HL-60 (cell line): Measurements from ENCODE around the gene LRP5.

ENCODE experiments used
- DNase-seq, 2 experiments: peaks; one replicate each; pipeline ENCODE4 v3.0.0-alpha.2; 2010 to 2020; ENCODE audit warnings: low read depth in 1 of 2, low spot score in 1 of 2
- H3K27ac ChIP-seq: fragments of 250-450 bp; sonication (Bioruptor Pico); replicated peaks from 2 replicates; pipeline ENCODE4 v1.5.1; 2020; ENCODE audit warnings: mild to moderate bottlenecking, moderate library complexity
- H3K27me3 ChIP-seq: fragments of 250-450 bp; sonication (Bioruptor Pico); 2 replicates; pipeline ENCODE4 v1.5.1; 2021; ENCODE audit warnings: mild to moderate bottlenecking, moderate library complexity; ENCODE audit not compliant: insufficient read depth, poor library complexity, severe bottlenecking
- H3K4me3 ChIP-seq: replicated peaks from 2 replicates; pipeline ENCODE4 v1.5.1; 2011; ENCODE audit warnings: mild to moderate bottlenecking, control low read depth, low read length; ENCODE audit not compliant: insufficient read depth
- GABPA ChIP-seq: IDR thresholded peaks from 2 replicates; pipeline ENCODE4 v1.6.1; 2012; ENCODE audit warnings: low read depth
- POLR2AphosphoS5 ChIP-seq: IDR thresholded peaks from 2 replicates; pipeline ENCODE4 v1.6.1; 2012; ENCODE audit warnings: low read depth
- SPI1 ChIP-seq: IDR thresholded peaks from 2 replicates; pipeline ENCODE4 v1.6.1; 2012; ENCODE audit warnings: low read depth, mild to moderate bottlenecking, borderline replicate concordance
- TF ChIP-seq, protein P1 (sequence below): IDR thresholded peaks from one replicate; pipeline ENCODE4 v1.5.1; 2011; ENCODE audit warnings: low read length, control low read depth, inconsistent platforms; ENCODE audit not compliant: insufficient read depth
- TF ChIP-seq, protein P2 (sequence below): IDR thresholded peaks from 2 replicates; pipeline ENCODE4 v1.6.1; 2012; ENCODE audit warnings: low read depth; ENCODE audit not compliant: insufficient replicate concordance

Gene LRP5

DNA sequence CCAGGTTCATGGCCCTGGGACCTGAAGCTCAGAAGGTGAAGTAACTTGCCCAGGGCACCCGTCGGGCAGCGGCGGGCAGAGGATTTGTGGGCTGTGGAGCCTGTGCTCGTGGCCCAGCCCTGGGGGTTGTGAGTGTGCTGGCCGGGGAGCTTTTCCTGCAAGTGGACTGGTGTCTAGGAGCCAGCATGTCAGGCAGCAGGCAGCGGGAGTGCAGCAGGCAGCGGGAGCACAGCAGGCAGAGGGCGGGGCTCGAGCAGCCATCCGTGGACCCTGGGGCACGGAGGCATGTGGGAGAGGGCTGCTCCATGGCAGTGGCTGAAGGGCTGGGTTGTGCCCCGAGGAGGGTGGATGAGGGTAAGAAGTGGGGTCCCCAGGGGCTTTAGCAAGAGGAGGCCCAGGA, 75.4 kb downstream of the LRP5 start:
- no peak overlapping the region for H3K4me3 ChIP-seq
- no peaks in the 10 kb centered on the region for H3K27me3 ChIP-seq
- TF ChIP-seq, protein P1, sequence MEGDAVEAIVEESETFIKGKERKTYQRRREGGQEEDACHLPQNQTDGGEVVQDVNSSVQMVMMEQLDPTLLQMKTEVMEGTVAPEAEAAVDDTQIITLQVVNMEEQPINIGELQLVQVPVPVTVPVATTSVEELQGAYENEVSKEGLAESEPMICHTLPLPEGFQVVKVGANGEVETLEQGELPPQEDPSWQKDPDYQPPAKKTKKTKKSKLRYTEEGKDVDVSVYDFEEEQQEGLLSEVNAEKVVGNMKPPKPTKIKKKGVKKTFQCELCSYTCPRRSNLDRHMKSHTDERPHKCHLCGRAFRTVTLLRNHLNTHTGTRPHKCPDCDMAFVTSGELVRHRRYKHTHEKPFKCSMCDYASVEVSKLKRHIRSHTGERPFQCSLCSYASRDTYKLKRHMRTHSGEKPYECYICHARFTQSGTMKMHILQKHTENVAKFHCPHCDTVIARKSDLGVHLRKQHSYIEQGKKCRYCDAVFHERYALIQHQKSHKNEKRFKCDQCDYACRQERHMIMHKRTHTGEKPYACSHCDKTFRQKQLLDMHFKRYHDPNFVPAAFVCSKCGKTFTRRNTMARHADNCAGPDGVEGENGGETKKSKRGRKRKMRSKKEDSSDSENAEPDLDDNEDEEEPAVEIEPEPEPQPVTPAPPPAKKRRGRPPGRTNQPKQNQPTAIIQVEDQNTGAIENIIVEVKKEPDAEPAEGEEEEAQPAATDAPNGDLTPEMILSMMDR, result no peak
- no peak for TF ChIP-seq POLR2AphosphoS5
- TF ChIP-seq, protein P2, sequence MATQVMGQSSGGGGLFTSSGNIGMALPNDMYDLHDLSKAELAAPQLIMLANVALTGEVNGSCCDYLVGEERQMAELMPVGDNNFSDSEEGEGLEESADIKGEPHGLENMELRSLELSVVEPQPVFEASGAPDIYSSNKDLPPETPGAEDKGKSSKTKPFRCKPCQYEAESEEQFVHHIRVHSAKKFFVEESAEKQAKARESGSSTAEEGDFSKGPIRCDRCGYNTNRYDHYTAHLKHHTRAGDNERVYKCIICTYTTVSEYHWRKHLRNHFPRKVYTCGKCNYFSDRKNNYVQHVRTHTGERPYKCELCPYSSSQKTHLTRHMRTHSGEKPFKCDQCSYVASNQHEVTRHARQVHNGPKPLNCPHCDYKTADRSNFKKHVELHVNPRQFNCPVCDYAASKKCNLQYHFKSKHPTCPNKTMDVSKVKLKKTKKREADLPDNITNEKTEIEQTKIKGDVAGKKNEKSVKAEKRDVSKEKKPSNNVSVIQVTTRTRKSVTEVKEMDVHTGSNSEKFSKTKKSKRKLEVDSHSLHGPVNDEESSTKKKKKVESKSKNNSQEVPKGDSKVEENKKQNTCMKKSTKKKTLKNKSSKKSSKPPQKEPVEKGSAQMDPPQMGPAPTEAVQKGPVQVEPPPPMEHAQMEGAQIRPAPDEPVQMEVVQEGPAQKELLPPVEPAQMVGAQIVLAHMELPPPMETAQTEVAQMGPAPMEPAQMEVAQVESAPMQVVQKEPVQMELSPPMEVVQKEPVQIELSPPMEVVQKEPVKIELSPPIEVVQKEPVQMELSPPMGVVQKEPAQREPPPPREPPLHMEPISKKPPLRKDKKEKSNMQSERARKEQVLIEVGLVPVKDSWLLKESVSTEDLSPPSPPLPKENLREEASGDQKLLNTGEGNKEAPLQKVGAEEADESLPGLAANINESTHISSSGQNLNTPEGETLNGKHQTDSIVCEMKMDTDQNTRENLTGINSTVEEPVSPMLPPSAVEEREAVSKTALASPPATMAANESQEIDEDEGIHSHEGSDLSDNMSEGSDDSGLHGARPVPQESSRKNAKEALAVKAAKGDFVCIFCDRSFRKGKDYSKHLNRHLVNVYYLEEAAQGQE, result no peak
- H3K27ac ChIP-seq, result no peak overlapping the region
- DNase-seq, result no peak

DNA sequence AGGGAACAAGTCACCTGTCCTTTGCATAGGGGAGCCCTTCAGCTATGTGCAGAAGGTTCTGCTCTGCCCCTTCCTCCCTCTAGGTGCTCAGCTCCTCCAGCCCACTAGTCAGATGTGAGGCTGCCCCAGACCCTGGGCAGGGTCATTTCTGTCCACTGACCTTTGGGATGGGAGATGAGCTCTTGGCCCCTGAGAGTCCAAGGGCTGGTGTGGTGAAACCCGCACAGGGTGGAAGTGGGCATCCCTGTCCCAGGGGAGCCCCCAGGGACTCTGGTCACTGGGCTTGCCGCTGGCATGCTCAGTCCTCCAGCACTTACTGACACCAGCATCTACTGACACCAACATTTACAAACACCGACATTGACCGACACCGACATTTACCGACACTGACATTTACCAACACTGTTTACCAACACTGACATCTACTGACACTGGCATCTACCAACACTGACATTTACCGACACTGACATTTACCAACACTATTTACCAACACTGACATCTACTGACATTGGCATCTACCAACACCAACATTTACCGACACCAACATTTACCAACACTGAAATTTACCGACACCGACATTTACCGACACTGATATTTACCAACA, 76.3 kb downstream of the LRP5 start:
- H3K4me3 ChIP-seq, result no peak overlapping the region
- no peak overlapping the region for H3K27ac ChIP-seq
- no peak for DNase-seq
- no peaks in the 10 kb centered on the region for H3K27me3 ChIP-seq
- TF ChIP-seq, protein P1, result no peak
- TF ChIP-seq GABPA, result no peak
- TF ChIP-seq SPI1, result no peak

DNA sequence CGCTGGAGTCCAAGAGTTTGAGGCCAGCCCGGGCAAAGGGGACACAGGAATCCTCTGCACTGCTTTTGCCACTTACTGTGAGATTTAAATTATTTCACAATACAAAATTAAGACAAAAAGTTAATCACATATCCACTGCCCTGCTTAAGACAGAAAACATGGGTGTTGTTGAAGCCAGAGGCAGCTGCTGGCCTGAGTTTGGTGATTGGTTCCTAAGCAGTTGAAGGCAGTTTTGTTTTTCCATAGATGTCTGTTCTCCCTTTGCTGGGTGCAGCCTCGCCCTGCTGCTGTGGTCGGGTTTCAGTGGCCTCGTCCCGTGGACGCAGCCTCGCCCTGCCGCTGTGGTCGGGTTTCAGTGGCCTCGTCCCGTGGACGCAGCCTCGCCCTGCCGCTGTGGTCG, 77.9 kb downstream of the LRP5 start:
- no peaks in the 10 kb centered on the region for H3K27me3 ChIP-seq
- no peak overlapping the region for H3K27ac ChIP-seq
- no peak for TF ChIP-seq POLR2AphosphoS5
- H3K4me3 ChIP-seq, result no peak overlapping the region
- no peak for DNase-seq

DNA sequence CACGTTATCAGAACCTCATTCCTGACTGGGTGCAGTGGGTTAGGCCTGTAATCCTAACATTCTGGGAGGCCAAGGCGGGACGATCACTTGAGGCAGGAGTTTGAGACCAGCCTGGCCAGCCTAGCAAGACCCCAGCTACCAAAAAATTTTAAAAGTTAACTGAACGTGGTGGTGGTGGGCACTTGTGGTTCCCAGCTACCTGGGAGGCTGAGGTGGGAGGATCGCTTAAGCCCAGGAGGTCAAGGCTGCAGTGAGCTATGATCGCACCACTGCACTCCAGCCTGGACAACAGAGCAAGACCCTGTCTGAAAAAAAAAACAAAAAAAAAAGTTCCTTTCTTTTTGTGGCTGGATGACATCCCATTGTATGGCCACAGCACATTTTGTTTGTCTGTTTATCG, 80.4 kb downstream of the LRP5 start:
- Histone ChIP-seq H3K4me3 (no peak overlapping the region), H3K27ac (no peak overlapping the region), H3K27me3 (no peaks in the 10 kb centered on the region)
- no peak for DNase-seq
- TF ChIP-seq SPI1, result no peak
- TF ChIP-seq, protein P2, result no peak
- TF ChIP-seq GABPA, result no peak
- TF ChIP-seq, protein P1, result no peak
- TF ChIP-seq POLR2AphosphoS5, result no peak
